K562 (cell line): ENCODE data around the gene SAMD10. TPM values are rescaled to one million over a fixed set of nuclear protein-coding genes. Genes with fewer than 3 reads are reported as not detected.

Experiments
- ATAC-seq: fragments of 200-7000 bp; cut with Tn5 transposase; 3 replicates; pipeline ENCODE4 v1.9.1; 2020; ENCODE audit warnings: moderate library complexity
- BruUV-seq: library from RNA; stranded (reverse); fragments of 400-500 nt; replicated peaks from 2 replicates; lab custom pipeline; 2021; lab: Mats Ljungman, UMichigan
- CTCF ChIA-PET: fragments of 300-600 bp; formaldehyde crosslinking; extraction: SDS; loops from one replicate; lab custom pipeline; 2021; ENCODE audit warnings: low intra/inter-chr PET ratio; lab: Yijun Ruan, JAX
- POLR2A ChIA-PET: fragments of 300-600, 350-650 bp; sonication (Branson Sonifier 250); formaldehyde crosslinking; extraction: SDS; loops from one replicate; lab custom pipeline; 2021; ENCODE audit warnings: antibody characterized with exemption, inconsistent platforms; lab: Yijun Ruan, JAX
- DNase-seq, 4 experiments: peaks; one replicate each; pipeline versions ENCODE4 v3.0.0 to v3.0.0-alpha.2; 2011 to 2018; ENCODE audit warnings: low spot score in 3 of 4, mixed read lengths in 3 of 4; ENCODE audit errors: extremely low read depth in 1 of 4
- FAIRE-seq: peaks from 2 replicates; lab custom pipeline; 2011; peaks lifted over from hg19 to GRCh38; lab: Jason Lieb, UNC
- H2AFZ ChIP-seq: 2 replicates; pipeline ENCODE4 v1.6.0; 2011; ENCODE audit warnings: low read depth, low read length, control low read depth, inconsistent platforms
- H3K27ac ChIP-seq: fragments of 200-600 bp; 3 replicates; pipeline ENCODE4 v1.8.0; 2011; ENCODE audit warnings: low read depth, mild to moderate bottlenecking, control low read depth, inconsistent platforms, low read length, moderate library complexity, mixed read lengths; ENCODE audit errors: extremely low read depth
- H3K27me3 ChIP-seq, 2 experiments: fragments of 300-600 bp in 1 of 2; 2 replicates in 1 of 2; 3 replicates in 1 of 2; pipeline versions ENCODE4 v1.6.0 to v1.8.0; 2011; ENCODE audit warnings: inconsistent platforms in 2 of 2, low read length in 2 of 2, mild to moderate bottlenecking in 1 of 2, mixed read lengths in 1 of 2, moderate library complexity in 1 of 2; ENCODE audit not compliant: control insufficient read depth in 2 of 2, insufficient read depth in 2 of 2
- H3K36me3 ChIP-seq: fragments of 300-600 bp; 3 replicates; pipeline ENCODE4 v1.8.0; 2011; ENCODE audit warnings: mild to moderate bottlenecking, low read length, inconsistent platforms; ENCODE audit not compliant: control insufficient read depth, insufficient read depth
- H3K4me1 ChIP-seq, 2 experiments: fragments of 200-600 bp in 1 of 2; replicated peaks in 1 of 2; 2 replicates in 1 of 2; 3 replicates in 1 of 2; pipeline versions ENCODE4 v1.5.1 to v1.8.0; 2011; ENCODE audit warnings: inconsistent platforms in 2 of 2, low read length in 2 of 2, mild to moderate bottlenecking in 1 of 2, mixed read lengths in 1 of 2, moderate library complexity in 1 of 2; ENCODE audit not compliant: control insufficient read depth in 2 of 2, insufficient read depth in 2 of 2
- H3K4me2 ChIP-seq: 2 replicates; pipeline ENCODE4 v1.6.1; 2011; ENCODE audit warnings: low read length, control low read depth, inconsistent platforms, mixed read lengths; ENCODE audit not compliant: insufficient read depth
- H3K4me3 ChIP-seq: fragments of 200-600 bp; sonication (generic), shearing (Covaris generic); 2 replicates; pipeline ENCODE4 v1.5.1; 2016; ENCODE audit warnings: control low read depth, inconsistent platforms
- H3K79me2 ChIP-seq: fragments of 200-600 bp; 3 replicates; pipeline ENCODE4 v1.8.0; 2011; ENCODE audit warnings: low read length, inconsistent platforms; ENCODE audit not compliant: control insufficient read depth, insufficient read depth
- H3K9ac ChIP-seq, 2 experiments: 2 replicates each; pipeline versions ENCODE4 v1.6.0 to v1.6.1; 2011; ENCODE audit warnings: low read depth in 2 of 2, low read length in 2 of 2, control low read depth in 1 of 2, inconsistent platforms in 1 of 2, mild to moderate bottlenecking in 1 of 2, mixed read lengths in 1 of 2; ENCODE audit not compliant: insufficient read depth in 1 of 2
- H3K9me1 ChIP-seq: one replicate; pipeline ENCODE4 v1.6.0; 2011; ENCODE audit warnings: inconsistent platforms, mild to moderate bottlenecking, low read length, moderate library complexity; ENCODE audit not compliant: control insufficient read depth, insufficient read depth
- H3K9me3 ChIP-seq: replicated peaks from 2 replicates; pipeline ENCODE4 v1.5.1; 2011; ENCODE audit warnings: low read depth, low read length, inconsistent platforms; ENCODE audit not compliant: control insufficient read depth, insufficient read depth
- H4K20me1 ChIP-seq: replicated peaks from 2 replicates; pipeline ENCODE4 v1.6.1; 2011; ENCODE audit warnings: low read length, inconsistent platforms, mixed read lengths; ENCODE audit not compliant: control insufficient read depth, insufficient read depth
- C11orf30 ChIP-seq: fragments of 450-650 bp; IDR thresholded peaks from 2 replicates; pipeline ENCODE4 v1.6.1; 2016; ENCODE audit warnings: low read depth, mild to moderate bottlenecking
- CREB1 ChIP-seq, 2 experiments: sonication (generic) in 1 of 2; formaldehyde crosslinking in 1 of 2; IDR thresholded peaks; 2 replicates each; pipeline versions ENCODE4 v1.6.1 to v1.8.0; 2012 to 2022; ENCODE audit warnings: inconsistent platforms in 1 of 2, mild to moderate bottlenecking in 1 of 2, missing genetic modification reagents in 1 of 2, moderate library complexity in 1 of 2
- FOXJ3 ChIP-seq: sonication (generic); formaldehyde crosslinking; IDR thresholded peaks from 2 replicates; pipeline ENCODE4 v1.4.0; 2020; ENCODE audit warnings: mild to moderate bottlenecking, missing genetic modification reagents
- GATAD2B ChIP-seq: fragments of 450-650 bp; IDR thresholded peaks from 2 replicates; pipeline ENCODE4 v1.6.1; 2017; ENCODE audit warnings: mild to moderate bottlenecking, borderline replicate concordance
- NCOA2 ChIP-seq, 2 experiments: fragments of 450-650 bp; IDR thresholded peaks; 2 replicates each; pipeline ENCODE4 v1.6.1; 2018; ENCODE audit warnings: mild to moderate bottlenecking in 2 of 2, moderate library complexity in 1 of 2; ENCODE audit not compliant: partially characterized antibody in 2 of 2
- NCOA6 ChIP-seq: fragments of 450-650 bp; IDR thresholded peaks from 2 replicates; pipeline ENCODE4 v1.6.1; 2017; ENCODE audit warnings: mild to moderate bottlenecking
- PPARD ChIP-seq: fragments of 250-450 bp; sonication (Bioruptor Pico); IDR thresholded peaks from 2 replicates; pipeline ENCODE4 v1.8.0; 2022; ENCODE audit warnings: inconsistent platforms, mild to moderate bottlenecking, moderate library complexity
- RBM22 ChIP-seq: fragments of 200-400 bp; formaldehyde crosslinking; IDR thresholded peaks from 2 replicates; pipeline ENCODE4 v1.6.1; 2018; ENCODE audit warnings: low read length, low read depth; ENCODE audit not compliant: poor library complexity, severe bottlenecking
- ZNF175 ChIP-seq: fragments of 200-800 bp; sonication (Bioruptor generic); IDR thresholded peaks from 2 replicates; pipeline ENCODE4 v1.6.1; 2016; ENCODE audit warnings: low read depth, mild to moderate bottlenecking, missing genetic modification characterization, missing compliant biosample characterization
- ZNF24 ChIP-seq: fragments of 450-650 bp; IDR thresholded peaks from 2 replicates; pipeline ENCODE4 v1.6.1; 2016
- ZNF507 ChIP-seq: conservative IDR thresholded peaks from 2 replicates; pipeline ENCODE4 v1.6.1; 2017; ENCODE audit warnings: missing genetic modification characterization, missing compliant biosample characterization
- WGBS: fragments of 100-300 bp; shearing (Covaris generic); methylation state at CpG from one replicate; pipeline ENCODE4 v1.1.6; 2016; ENCODE audit warnings: low coverage, mixed read lengths; ENCODE audit not compliant: insufficient coverage; ENCODE audit errors: missing lambda C conversion rate; 5-methylcytosine and 5-hydroxymethylcytosine counted together
- in situ Hi-C: fragments of 300-500 bp; cut with MboI; formaldehyde crosslinking; loops from 4 replicates; pipeline ENCODE4 v1.15.0; 2018; ENCODE audit warnings: inconsistent platforms, mixed read lengths
- intact Hi-C: fragments of 100-400 bp; cut with micrococcal nuclease; formaldehyde crosslinking; loops from 2 replicates; pipeline ENCODE4 v1.14.2; 2022
- polyA plus RNA-seq, 8 experiments: library from polyadenylated mRNA; depleted of rRNA in 4 of 8; stranded (reverse) in 5 of 8; unstranded in 3 of 8; fragments of >200 nt; fragmentation: Nextera tagmentation in 2 of 8; fragmentation: Illumina TruSeq in 1 of 8; extraction: Ambion mirVana in 2 of 8; extraction: Trizol in 1 of 8; gene quantifications; 2 replicates each; pipeline versions ENCODE4 v1.2.1 to v1.2.3, GENCODE V29; 2011 to 2014; ENCODE audit warnings: inconsistent platforms in 1 of 8, missing spikeins in 1 of 8
- total RNA-seq, 7 experiments: library from RNA; depleted of rRNA in 6 of 7; stranded (reverse); fragments of >200 nt in 6 of 7; fragmentation: Illumina TruSeq in 2 of 7; extraction: Trizol in 2 of 7; gene quantifications; 2 replicates each; pipeline versions ENCODE4 v1.2.1 to v1.2.3, GENCODE V29; 2011 to 2021; ENCODE audit warnings: low replicate concordance in 1 of 7
- TF ChIP-seq, protein P1 (sequence below): fragments of 450-650 bp; formaldehyde crosslinking; conservative IDR thresholded peaks from 2 replicates; pipeline ENCODE4 v1.4.0; 2022; ENCODE audit warnings: mild to moderate bottlenecking, missing genetic modification characterization

Gene SAMD10
- total and polyA plus RNA-seq, 9 of the 15 experiments (the other 6 are each of a cell fraction or from before 2014, with no cell fraction given): 0.37 to 15.2 (median 4.8) TPM

DNA sequence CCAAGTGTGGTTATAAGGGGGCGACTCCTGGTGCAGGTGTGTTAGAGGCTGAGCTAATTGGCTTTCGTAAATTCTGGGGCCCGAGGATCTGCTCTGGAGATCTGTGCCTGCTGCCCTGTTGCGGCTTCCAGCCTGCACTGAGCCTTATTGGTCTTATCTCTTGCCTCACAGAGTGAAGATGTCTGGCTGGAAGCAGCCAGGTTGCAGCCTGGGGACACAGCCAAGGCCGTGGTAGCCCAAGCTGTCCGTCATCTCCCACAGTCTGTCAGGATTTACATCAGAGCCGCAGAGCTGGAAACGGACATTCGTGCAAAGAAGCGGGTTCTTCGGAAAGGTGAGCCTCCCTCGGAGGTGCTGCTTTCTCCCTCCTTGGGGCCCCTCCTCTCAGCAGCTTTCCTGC is 21.5 kb upstream of the SAMD10 start:
- FAIRE-seq: no peak
- Histone ChIP-seq H3K9ac (no peak overlapping the region), H3K27ac (no peak overlapping the region), H3K4me1 (no peaks in the 10 kb centered on the region), H3K4me3 (no peak overlapping the region), H3K27me3 (no peaks in the 10 kb centered on the region), H4K20me1 (no peaks in the 10 kb centered on the region), H3K9me1 (no peaks in the 10 kb centered on the region), H3K79me2 (no peaks in the 10 kb centered on the region), H3K9me3 (no peaks in the 10 kb centered on the region), H3K4me2 (no peak overlapping the region), H2AFZ (no peak overlapping the region), H3K36me3 (peaks cover 74% of the 10 kb centered on the region)
- no peak for ATAC-seq
- ChIA-PET POLR2A (interaction anchor here (0.7 to 1.4 kb wide), 2 partner anchors 18 to 53 kb away, joined by 3 read pairs; no protein-coding TSS in a partner anchor), CTCF (no interaction called here)
- no TSS peak for BruUV-seq
- WGBS: 82% methylated on average over 12 of the region's 12 CpGs
- in situ Hi-C loops: no loop called here
- DNase-seq: peak in 1 of 4 experiments; percentile 6
- intact Hi-C loops: no loop called here
- no peak for TF ChIP-seq PPARD (CRISPR knock-in tag)
- no peak for TF ChIP-seq FOXJ3 (CRISPR knock-in tag)
- TF ChIP-seq CREB1 (IDR thresholded peaks at IDR 0.05): no peak
- TF ChIP-seq CREB1 (CRISPR knock-in tag; IDR thresholded peaks at IDR 0.05): no peak
- no peak for TF ChIP-seq RBM22

DNA sequence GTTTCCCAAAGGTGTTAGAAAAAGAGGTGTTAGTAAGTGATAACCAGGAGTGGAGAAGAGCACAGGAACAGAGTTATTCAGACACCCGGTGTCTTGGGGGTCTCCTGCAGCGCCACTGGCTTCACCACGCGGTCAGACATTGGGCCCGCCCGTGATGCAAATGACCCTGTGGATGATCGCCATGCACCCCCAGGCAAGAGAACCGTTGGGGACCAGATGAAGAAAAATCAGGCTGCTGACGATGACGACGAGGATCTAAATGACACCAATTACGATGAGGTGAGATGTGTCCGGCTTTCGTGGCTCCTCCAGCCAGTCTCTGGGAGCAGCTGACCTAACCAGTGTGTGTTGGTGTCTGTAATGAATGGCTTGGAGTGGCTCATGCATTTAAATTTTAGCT is 3.5 kb upstream of the SAMD10 start:
- H3K27me3 ChIP-seq: no peaks in the 10 kb centered on the region
- POLR2A ChIA-PET: interaction anchor here (0.5 to 1.1 kb wide), 3 partner anchors 18 to 454 kb away, joined by 3 read pairs; partner anchors contain the start of gene GMEB2
- TSS peak; percentile 61 for BruUV-seq
- H3K9me3 ChIP-seq: no peaks in the 10 kb centered on the region
- no peak overlapping the region for H3K4me3 ChIP-seq
- 94% methylated on average over 13 of the region's 14 CpGs for WGBS
- H3K79me2 ChIP-seq: peaks cover 34% of the 10 kb centered on the region
- no peaks in the 10 kb centered on the region for H4K20me1 ChIP-seq
- peak overlapping the region in 1 of 2 experiments; percentile 43; a peak in 1 of 4 replicates for H3K9ac ChIP-seq
- H3K27ac ChIP-seq: no peak overlapping the region
- FAIRE-seq (no peak), ATAC-seq (no peak), DNase-seq (no peak)
- no peaks in the 10 kb centered on the region for H3K9me1 ChIP-seq
- no peak overlapping the region for H3K4me2 ChIP-seq
- intact Hi-C loops: no loop called here
- in situ Hi-C loops: no loop called here
- CTCF ChIA-PET: no interaction called here
- H2AFZ ChIP-seq: no peak overlapping the region
- peaks cover 16 to 33% of the 10 kb centered on the region in 2 experiments for H3K4me1 ChIP-seq
- peaks cover 51% of the 10 kb centered on the region for H3K36me3 ChIP-seq
- TF ChIP-seq ZNF175 (CRISPR knock-in tag) (no peak), ZNF507 (no peak), ZNF24 (no peak), NCOA6 (no peak), NCOA2 (IDR thresholded peaks at IDR 0.05; ENCODE audit: partially characterized antibody in 2 of 2) (no peak), FOXJ3 (CRISPR knock-in tag) (no peak), C11orf30 (no peak), GATAD2B (no peak)
- TF ChIP-seq, protein P1, sequence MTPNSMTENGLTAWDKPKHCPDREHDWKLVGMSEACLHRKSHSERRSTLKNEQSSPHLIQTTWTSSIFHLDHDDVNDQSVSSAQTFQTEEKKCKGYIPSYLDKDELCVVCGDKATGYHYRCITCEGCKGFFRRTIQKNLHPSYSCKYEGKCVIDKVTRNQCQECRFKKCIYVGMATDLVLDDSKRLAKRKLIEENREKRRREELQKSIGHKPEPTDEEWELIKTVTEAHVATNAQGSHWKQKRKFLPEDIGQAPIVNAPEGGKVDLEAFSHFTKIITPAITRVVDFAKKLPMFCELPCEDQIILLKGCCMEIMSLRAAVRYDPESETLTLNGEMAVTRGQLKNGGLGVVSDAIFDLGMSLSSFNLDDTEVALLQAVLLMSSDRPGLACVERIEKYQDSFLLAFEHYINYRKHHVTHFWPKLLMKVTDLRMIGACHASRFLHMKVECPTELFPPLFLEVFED (CRISPR knock-in tag): no peak
